WTC11 (cell line): ENCODE measurements around the gene GHR. TPM values are rescaled to one million over a fixed set of nuclear protein-coding genes. Genes with fewer than 3 reads are reported as not detected.

Experiments used
- ATAC-seq: fragments of 200-7000 bp; cut with Tn5 transposase; 2 replicates; pipeline ENCODE4 v1.10.0; 2021; ENCODE audit warnings: mild to moderate bottlenecking, moderate library complexity
- CTCF ChIA-PET: fragments of 300-600 bp; sonication (Branson Sonifier 250); formaldehyde crosslinking; loops from one replicate; lab custom pipeline; 2021; ENCODE audit warnings: antibody characterized with exemption; lab: Charles Lee
- POLR2A ChIA-PET: fragments of 350-600 bp; sonication (Branson Sonifier 250); formaldehyde crosslinking; loops from one replicate; lab custom pipeline; 2021; ENCODE audit warnings: antibody characterized with exemption; lab: Charles Lee
- DNase-seq: peaks from one replicate; pipeline ENCODE4 v3.0.0; 2021; ENCODE audit warnings: low spot score
- H3K27ac Mint-ChIP-seq: 2 replicates; pipeline ENCODE4 v1.8.0; 2021; ENCODE audit warnings: mixed read lengths
- H3K27me3 Mint-ChIP-seq: 2 replicates; pipeline ENCODE4 v1.8.0; 2021; ENCODE audit warnings: low read depth, mild to moderate bottlenecking, moderate library complexity, mixed read lengths
- H3K36me3 Mint-ChIP-seq: 2 replicates; pipeline ENCODE4 v1.8.0; 2021; ENCODE audit warnings: mixed read lengths
- H3K4me1 Mint-ChIP-seq: 2 replicates; pipeline ENCODE4 v1.8.0; 2022; ENCODE audit warnings: mixed read lengths
- H3K4me3 Mint-ChIP-seq: 2 replicates; pipeline ENCODE4 v1.8.0; 2021; ENCODE audit warnings: mild to moderate bottlenecking, moderate library complexity, mixed read lengths
- H3K9me3 Mint-ChIP-seq: 2 replicates; pipeline ENCODE4 v1.8.0; 2021; ENCODE audit warnings: mixed read lengths
- AFF4 ChIP-seq: sonication (generic); formaldehyde crosslinking; IDR thresholded peaks from 2 replicates; pipeline ENCODE4 v1.8.1; 2023; ENCODE audit warnings: mild to moderate bottlenecking, missing genetic modification reagents, borderline replicate concordance
- ATF6 ChIP-seq: sonication (generic); formaldehyde crosslinking; IDR thresholded peaks from 2 replicates; pipeline ENCODE4 v1.8.1; 2023; ENCODE audit warnings: mild to moderate bottlenecking, missing genetic modification reagents
- ELF4 ChIP-seq: sonication (generic); formaldehyde crosslinking; IDR thresholded peaks from 2 replicates; pipeline ENCODE4 v1.8.1; 2022; ENCODE audit warnings: low read depth, mild to moderate bottlenecking, moderate library complexity, missing genetic modification reagents
- ETV6 ChIP-seq: sonication (generic); formaldehyde crosslinking; IDR thresholded peaks from 2 replicates; pipeline ENCODE4 v1.8.1; 2022; ENCODE audit warnings: mild to moderate bottlenecking, missing genetic modification reagents
- FOXK1 ChIP-seq: sonication (generic); formaldehyde crosslinking; IDR thresholded peaks from 2 replicates; pipeline ENCODE4 v1.8.0; 2022; ENCODE audit warnings: mild to moderate bottlenecking, moderate library complexity, missing genetic modification reagents
- GABPB1 ChIP-seq: sonication (generic); formaldehyde crosslinking; IDR thresholded peaks from 2 replicates; pipeline ENCODE4 v1.8.1; 2023; ENCODE audit warnings: mild to moderate bottlenecking, missing genetic modification reagents
- HMGA2 ChIP-seq: fragments of 250-450 bp; sonication (Bioruptor Pico); IDR thresholded peaks from 2 replicates; pipeline ENCODE4 v1.4.0; 2021; ENCODE audit warnings: mild to moderate bottlenecking, moderate library complexity
- JAZF1 ChIP-seq: fragments of 250-450 bp; sonication (Bioruptor Pico); IDR thresholded peaks from 2 replicates; pipeline ENCODE4 v1.9.0; 2021; ENCODE audit warnings: moderate library complexity, mild to moderate bottlenecking, inconsistent platforms
- NFATC4 ChIP-seq: fragments of 250-450 bp; sonication (Bioruptor Pico); IDR thresholded peaks from 2 replicates; pipeline ENCODE4 v1.9.0; 2021; ENCODE audit warnings: mild to moderate bottlenecking
- NFYB ChIP-seq: sonication (generic); formaldehyde crosslinking; conservative IDR thresholded peaks from 2 replicates; pipeline ENCODE4 v1.8.0; 2022; ENCODE audit warnings: low read depth, missing genetic modification reagents
- NR2C2 ChIP-seq: sonication (generic); formaldehyde crosslinking; IDR thresholded peaks from 2 replicates; pipeline ENCODE4 v1.8.0; 2022; ENCODE audit warnings: mild to moderate bottlenecking, missing genetic modification reagents
- PRDM15 ChIP-seq: sonication (generic); formaldehyde crosslinking; IDR thresholded peaks from 2 replicates; pipeline ENCODE4 v1.8.0; 2022; ENCODE audit warnings: missing genetic modification reagents
- PRRX2 ChIP-seq: fragments of 250-450 bp; sonication (Bioruptor Pico); IDR thresholded peaks from 2 replicates; pipeline ENCODE4 v1.8.0; 2021; ENCODE audit warnings: mild to moderate bottlenecking
- TEAD4 ChIP-seq: sonication (generic); formaldehyde crosslinking; IDR thresholded peaks from 2 replicates; pipeline ENCODE4 v1.8.0; 2022; ENCODE audit warnings: mild to moderate bottlenecking, missing genetic modification reagents
- ZBTB43 ChIP-seq: sonication (generic); formaldehyde crosslinking; IDR thresholded peaks from 2 replicates; pipeline ENCODE4 v1.8.1; 2023; ENCODE audit warnings: mild to moderate bottlenecking, missing genetic modification reagents
- ZMAT4 ChIP-seq: fragments of 250-450 bp; sonication (Bioruptor Pico); IDR thresholded peaks from 2 replicates; pipeline ENCODE4 v1.9.0; 2021; ENCODE audit warnings: mild to moderate bottlenecking
- ZNF281 ChIP-seq: sonication (generic); formaldehyde crosslinking; IDR thresholded peaks from 2 replicates; pipeline ENCODE4 v1.8.0; 2023; ENCODE audit warnings: mild to moderate bottlenecking, missing genetic modification reagents
- ZNF396 ChIP-seq: fragments of 250-450 bp; sonication (Bioruptor Pico); IDR thresholded peaks from 2 replicates; pipeline ENCODE4 v1.8.0; 2021; ENCODE audit warnings: mild to moderate bottlenecking, moderate library complexity, borderline replicate concordance
- total RNA-seq: library from RNA; stranded (reverse); gene quantifications from 3 replicates; pipeline ENCODE4 v1.2.3, GENCODE V29; 2021

The GHR gene
- total RNA-seq, 1 experiment from 2014 or later = 0.57 TPM

- TF ChIP-seq TEAD4 (CRISPR knock-in tag) = no peak
Measured at GRCh38 chr5:42555797-42556196, 132.6 kb downstream of the GHR start (continued).

- no peak for DNase-seq
- H3K4me3 Mint-ChIP-seq = no peak overlapping the region
- H3K27ac Mint-ChIP-seq = no peak overlapping the region
- no peaks in the 10 kb centered on the region for H3K36me3 Mint-ChIP-seq
- H3K4me1 Mint-ChIP-seq = peaks cover 6% of the 10 kb centered on the region; the same call in 1 of the 2 replicates
- no peak for ATAC-seq
- H3K9me3 Mint-ChIP-seq = no peaks in the 10 kb centered on the region
- ChIA-PET CTCF (no interaction called here), POLR2A (no interaction called here)
- TF ChIP-seq ZMAT4 (CRISPR knock-in tag) (no peak), FOXK1 (no peak), ATF6 (CRISPR knock-in tag) (no peak), GABPB1 (no peak), ZBTB43 (no peak), ETV6 (CRISPR knock-in tag) (no peak), PRDM15 (CRISPR knock-in tag) (no peak), PRRX2 (CRISPR knock-in tag) (no peak), ELF4 (no peak)
- no peaks in the 10 kb centered on the region for H3K27me3 Mint-ChIP-seq
Measured at GRCh38 chr5:42557689-42558088, 134.4 kb downstream of the GHR start.

- ATAC-seq (no peak), DNase-seq (no peak)
- Mint-ChIP-seq H3K9me3 (no peaks in the 10 kb centered on the region), H3K27me3 (no peaks in the 10 kb centered on the region), H3K27ac (no peak overlapping the region), H3K36me3 (no peaks in the 10 kb centered on the region), H3K4me1 (no peaks in the 10 kb centered on the region), H3K4me3 (no peak overlapping the region)
- POLR2A ChIA-PET = no interaction called here
- CTCF ChIA-PET = no interaction called here
- TF ChIP-seq PRRX2 (CRISPR knock-in tag) (no peak), NFATC4 (CRISPR knock-in tag) (no peak), ZMAT4 (CRISPR knock-in tag) (no peak), ZNF281 (no peak), AFF4 (CRISPR knock-in tag) (no peak), NFYB (CRISPR knock-in tag) (no peak), ELF4 (no peak), ZNF396 (no peak), HMGA2 (no peak), ZBTB43 (no peak), JAZF1 (no peak), NR2C2 (CRISPR knock-in tag) (no peak)
Measured at GRCh38 chr5:42561656-42562055, 138.4 kb downstream of the GHR start.
